Suppressor macrophage treated with lipopolysaccharide for 4 hours (primary cell): ENCODE measurements around the gene KLHL30.

Experiments
- DNase-seq: peaks from one replicate; pipeline ENCODE4 v3.0.0-alpha.2; 2020

KLHL30 gene

GRCh38 chr2:238148981-238149380 is 10.5 kb downstream of the KLHL30 start:
- DNase-seq: no peak

DNA sequence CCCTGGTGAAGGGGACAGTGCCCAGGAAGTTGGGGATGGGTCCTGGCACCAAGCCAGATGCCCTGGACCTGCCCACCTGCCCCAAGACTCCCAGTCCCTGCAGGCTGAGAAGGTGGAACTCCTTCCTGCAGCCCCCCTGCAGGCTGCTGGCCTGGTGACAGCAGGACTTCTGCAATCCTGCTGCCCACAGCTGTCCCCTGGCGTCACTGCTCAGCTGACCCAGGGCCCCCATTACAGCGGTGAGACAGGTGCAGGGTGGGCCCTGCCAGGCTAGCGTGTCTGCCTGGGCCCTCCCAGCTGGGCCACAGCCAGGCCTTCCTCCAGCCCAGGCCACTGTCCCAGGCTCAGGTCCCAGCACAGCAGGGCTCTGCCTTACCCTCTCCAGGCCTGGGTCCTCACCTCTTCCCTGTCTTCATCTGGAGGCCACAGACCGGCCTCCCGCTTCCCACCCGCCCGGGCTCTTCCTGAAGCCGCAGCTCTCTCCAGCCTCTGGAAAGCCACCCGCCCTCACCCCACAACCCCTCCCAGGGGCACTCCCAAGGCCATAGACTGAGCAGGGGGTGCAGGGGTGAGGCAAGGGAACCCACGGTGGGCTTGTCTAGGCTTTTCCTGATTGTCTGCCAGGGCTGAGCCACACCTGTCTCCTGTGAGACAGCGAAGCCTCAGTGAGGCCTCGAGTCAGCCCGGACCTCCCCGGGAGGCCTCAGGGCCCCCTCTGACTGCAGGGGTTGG is 11.5 kb downstream of the KLHL30 start:
- no peak for DNase-seq

- DNase-seq: no peak
These were observed 12.2 kb downstream of the KLHL30 start for GRCh38 chr2:238150686-238151085.

- no peak for DNase-seq
These were observed 12.7 kb downstream of the KLHL30 start for GRCh38 chr2:238151205-238151604.

DNA sequence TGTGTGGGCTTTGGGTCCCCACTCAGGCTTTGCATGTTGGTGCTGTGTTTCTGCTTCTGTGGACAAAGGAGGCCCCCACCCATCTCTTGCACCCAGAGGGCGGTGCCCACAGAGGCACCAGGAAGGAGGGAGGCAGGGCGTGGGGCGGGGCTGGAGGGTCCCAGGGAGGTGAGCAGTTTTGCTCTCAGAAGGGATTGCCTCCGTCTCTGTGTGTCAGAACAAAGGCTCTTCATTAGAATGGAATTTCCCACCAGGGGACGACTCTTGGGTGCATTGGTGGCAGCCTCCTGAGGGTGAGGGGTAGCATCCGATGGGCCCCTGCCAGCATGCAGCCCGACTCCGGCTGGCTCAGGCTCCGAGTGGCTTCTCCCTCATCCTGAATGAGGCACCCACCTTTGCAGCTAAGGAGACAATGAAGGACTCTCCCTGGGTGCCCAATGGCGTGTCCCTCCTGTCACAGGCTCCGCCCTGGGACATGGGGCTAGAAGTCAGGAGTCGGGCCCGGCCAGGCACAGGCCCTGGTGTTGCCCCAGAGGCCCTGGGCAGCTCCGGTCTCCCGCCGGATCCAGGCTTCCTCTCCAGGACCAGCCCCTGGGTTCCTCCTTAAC is 13.3 kb downstream of the KLHL30 start:
- DNase-seq: no peak

- DNase-seq: no peak
These were observed 14.6 kb downstream of the KLHL30 start for GRCh38 chr2:238152771-238153688.

GRCh38 chr2:238154570-238154969 is 16.1 kb downstream of the KLHL30 start:
- no peak for DNase-seq

DNA sequence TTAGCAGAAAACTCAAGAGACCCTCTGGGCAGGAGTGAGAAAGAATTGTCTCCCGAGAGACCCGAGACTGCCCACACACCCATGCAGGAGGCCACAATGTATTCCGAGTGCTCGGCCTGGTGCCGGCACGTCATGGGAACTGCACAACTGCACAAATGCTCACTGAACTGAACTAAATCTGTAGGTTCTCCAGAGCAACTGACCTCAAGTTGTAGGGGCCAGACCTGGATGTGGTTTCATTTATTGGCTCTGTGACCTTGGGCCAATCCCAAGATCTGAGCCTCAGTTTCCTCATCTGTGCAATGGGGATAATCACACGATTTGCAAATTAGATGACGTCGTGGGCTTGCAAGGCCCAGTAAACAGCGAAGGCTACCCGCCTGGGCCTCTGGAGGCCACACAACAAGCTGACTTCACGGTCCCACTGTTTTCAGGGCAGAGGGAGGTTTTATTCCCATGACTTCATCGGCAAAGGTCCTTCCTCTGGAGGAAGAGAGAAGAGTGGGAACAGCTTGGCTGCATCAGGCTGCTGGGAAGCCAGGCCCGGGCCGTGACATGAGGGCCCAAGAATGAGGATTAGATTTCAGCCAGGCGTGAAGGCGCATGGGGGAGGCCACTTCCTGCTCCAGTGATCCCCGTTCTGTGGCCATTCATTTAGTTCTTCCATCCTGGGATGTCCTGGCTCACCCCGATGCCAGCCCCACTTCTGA is 16.7 kb downstream of the KLHL30 start:
- DNase-seq: no peak

GRCh38 chr2:238155761-238156694 is 17.6 kb downstream of the KLHL30 start:
- no peak for DNase-seq

- DNase-seq: no peak
These were observed 19.1 kb downstream of the KLHL30 start for GRCh38 chr2:238157506-238158017.

- DNase-seq: no peak
These were observed 19.6 kb downstream of the KLHL30 start for GRCh38 chr2:238158018-238158508.

GRCh38 chr2:238158509-238159070 is 20.1 kb downstream of the KLHL30 start, which contains the start of gene ERFE:
Gene ERFE, plus strand, starts transcription at chr2:238158970. Its CDS starts 38 bp downstream, at chr2:238159008.
- DNase-seq: peak; percentile 63

DNA sequence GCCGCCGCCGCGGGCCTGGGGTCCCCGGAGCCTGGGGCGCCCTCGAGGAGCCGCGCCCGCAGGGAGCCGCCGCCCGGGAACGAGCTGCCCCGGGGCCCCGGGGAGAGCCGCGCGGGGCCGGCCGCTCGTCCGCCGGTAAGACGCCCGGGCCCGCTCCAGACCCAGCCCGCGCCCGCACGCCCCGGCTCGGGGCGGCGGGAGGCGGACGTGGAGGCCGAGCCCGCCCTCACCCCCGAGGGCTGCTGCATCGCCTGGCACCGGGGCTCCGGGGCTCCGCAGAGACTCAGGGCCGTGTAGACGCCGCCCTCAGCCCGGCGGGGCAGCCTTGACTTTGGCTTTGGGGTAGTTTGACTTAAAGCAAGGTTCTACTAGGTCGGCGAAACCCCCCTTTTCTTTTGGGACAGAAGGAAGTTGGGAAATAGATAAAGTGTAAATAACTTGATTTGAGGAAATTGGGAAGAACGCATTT is 20.6 kb downstream of the KLHL30 start:
- DNase-seq: peak; percentile 27

- no peak for DNase-seq
These were observed 21.3 kb downstream of the KLHL30 start for GRCh38 chr2:238159661-238160205.

DNA sequence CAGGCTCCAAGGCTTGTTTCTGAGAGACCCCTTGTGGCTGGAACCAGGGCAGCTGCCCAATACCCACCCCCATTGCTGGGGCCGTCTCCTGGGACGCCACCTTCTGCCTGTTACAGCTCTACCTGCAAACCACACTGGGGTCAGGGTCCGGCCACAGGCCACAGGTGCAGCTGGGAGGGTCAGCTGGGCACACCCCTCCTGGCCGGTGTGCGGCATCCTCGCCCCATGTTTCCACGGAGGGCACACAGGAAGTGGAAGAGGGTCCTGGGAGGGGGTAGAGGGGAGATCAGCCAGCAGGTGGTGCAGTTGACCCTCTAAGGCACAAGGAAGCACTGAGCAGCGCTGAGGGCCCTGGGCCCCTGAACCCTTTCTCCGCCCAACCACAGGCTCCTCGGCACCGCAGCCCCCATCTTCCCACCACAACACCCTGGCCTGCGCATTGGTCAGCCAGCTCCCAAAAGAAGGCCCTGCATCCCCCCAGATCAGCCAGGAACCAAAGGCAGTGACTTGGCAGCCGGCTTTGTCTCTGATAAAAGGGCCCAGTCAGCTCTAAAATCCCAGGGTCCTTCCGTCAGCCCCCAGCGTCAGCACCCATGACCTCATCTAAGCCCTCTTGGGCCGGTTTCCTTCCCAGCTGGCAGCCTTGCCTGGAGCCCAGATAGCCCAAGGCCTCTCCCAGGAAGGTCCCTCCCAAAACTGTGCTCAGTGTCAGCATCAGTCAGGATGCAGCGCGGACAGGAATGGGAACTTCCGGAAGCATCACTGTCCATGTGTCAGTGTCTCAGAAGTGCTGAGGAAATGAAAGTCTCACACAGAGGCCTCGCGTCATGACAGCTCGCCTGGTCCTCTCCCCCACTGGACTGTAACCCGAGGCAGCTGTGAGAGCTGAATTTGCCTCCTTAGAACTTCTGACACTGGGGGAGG is 22.0 kb downstream of the KLHL30 start:
- DNase-seq: peak; percentile 78

- no peak for DNase-seq
These were observed 23.0 kb downstream of the KLHL30 start for GRCh38 chr2:238161291-238162051.

- DNase-seq: no peak
These were observed 23.9 kb downstream of the KLHL30 start for GRCh38 chr2:238162251-238162845.

DNA sequence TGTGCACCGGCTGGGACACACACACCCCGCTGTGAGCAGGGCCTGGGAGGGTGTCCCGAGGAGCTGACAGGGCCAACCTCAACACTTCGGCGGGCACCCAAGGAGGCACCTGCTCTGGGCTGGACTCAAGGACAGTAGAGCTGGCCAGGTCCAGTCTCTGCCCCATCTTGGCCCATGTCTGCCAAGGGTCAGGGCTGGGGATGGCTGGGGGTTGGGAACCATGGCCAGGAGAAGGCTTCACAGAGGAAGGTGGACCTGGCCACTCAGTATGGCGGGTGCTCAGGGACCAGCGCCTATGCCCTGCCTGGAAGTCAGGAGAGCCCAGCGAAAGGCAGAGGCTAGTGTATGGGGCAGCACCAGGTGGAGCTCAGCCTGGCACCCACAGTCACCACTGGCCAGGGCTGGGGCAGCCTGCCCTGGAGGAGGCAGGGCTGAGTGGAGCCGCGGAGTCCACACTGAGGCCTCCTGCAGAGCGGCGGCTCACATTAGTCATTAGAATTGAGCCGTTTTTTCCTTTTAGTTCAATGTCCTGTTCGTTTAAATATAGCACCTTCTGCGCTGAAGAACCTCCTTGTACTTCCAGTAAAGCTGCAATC is 24.5 kb downstream of the KLHL30 start:
- DNase-seq: no peak
